ENCODE data around the gene RERE. TPM values are rescaled to one million over a fixed set of nuclear protein-coding genes. Genes with fewer than 3 reads are reported as not detected.
"Not testable (repeated sequence)": the region's sequence is repeated elsewhere in the genome, so short reads cannot be mapped to it uniquely, and the experiment has no call there.

RERE gene
- total RNA-seq, 4 donors from 2014 or later, result 51.2 to 1,226 (median 253) TPM

DNA sequence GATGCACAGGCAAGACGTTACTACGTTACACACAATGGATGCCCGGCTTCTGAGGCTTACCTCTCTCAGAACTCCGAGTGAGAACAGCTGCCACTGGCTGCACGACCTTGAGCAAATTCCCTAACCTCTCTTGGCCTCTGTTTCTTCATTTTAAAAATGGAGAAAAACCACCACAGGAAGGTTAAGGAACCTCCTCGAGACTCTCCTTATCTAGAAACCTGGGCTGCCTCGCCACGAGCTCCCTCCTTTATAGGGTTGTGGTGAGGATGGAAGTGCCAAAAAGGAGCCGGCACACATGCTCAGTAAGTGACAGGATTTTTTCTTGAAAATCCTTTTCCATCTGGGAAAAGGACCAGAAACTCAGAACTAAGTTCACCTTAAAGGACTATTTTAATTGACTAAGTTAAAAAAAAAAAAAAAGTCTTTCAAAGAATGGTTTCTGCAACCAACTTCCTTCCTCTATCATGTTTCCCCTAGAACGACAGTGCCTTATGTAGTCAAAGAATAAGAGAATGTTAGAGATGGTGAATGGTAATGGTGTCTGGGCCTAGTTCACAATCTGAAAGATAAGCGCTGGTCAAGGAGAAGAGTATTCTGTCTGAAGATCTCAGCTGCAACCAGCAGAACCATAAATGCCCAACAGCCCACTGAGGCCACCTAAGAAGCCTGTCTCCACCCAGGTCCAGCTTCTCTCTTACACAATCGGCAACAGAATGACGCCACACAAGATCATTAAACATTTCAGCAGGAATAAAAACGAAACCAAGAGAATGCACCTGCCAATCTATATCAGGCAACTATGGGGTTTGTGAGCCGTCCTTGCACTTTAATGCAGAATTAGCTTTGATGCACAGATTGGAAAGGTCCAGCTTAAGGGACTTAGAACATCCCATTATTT, 434.6 kb downstream of the RERE start:
- TF ChIP-seq, protein P1, sequence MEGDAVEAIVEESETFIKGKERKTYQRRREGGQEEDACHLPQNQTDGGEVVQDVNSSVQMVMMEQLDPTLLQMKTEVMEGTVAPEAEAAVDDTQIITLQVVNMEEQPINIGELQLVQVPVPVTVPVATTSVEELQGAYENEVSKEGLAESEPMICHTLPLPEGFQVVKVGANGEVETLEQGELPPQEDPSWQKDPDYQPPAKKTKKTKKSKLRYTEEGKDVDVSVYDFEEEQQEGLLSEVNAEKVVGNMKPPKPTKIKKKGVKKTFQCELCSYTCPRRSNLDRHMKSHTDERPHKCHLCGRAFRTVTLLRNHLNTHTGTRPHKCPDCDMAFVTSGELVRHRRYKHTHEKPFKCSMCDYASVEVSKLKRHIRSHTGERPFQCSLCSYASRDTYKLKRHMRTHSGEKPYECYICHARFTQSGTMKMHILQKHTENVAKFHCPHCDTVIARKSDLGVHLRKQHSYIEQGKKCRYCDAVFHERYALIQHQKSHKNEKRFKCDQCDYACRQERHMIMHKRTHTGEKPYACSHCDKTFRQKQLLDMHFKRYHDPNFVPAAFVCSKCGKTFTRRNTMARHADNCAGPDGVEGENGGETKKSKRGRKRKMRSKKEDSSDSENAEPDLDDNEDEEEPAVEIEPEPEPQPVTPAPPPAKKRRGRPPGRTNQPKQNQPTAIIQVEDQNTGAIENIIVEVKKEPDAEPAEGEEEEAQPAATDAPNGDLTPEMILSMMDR (IDR thresholded peaks at IDR 0.05), result no peak
- TF ChIP-seq POLR2A (IDR thresholded peaks at IDR 0.05), result no peak
- Histone ChIP-seq H3K4me1 (peaks cover 40 to 65% of the 10 kb centered on the region in 2 donors), H3K4me3 (no peak overlapping the region), H3K27ac (peak overlapping the region; percentile 67 to 78), H3K27me3 (no peaks in the 10 kb centered on the region), H3K9me3 (no peaks in the 10 kb centered on the region), H3K36me3 (no peaks in the 10 kb centered on the region)
- intact Hi-C loops (cut with DNase I; ENCODE audit: low total_unique reads), result no loop called here
- DNase-seq, result peak in 1 of 2 donors; percentile 17

DNA sequence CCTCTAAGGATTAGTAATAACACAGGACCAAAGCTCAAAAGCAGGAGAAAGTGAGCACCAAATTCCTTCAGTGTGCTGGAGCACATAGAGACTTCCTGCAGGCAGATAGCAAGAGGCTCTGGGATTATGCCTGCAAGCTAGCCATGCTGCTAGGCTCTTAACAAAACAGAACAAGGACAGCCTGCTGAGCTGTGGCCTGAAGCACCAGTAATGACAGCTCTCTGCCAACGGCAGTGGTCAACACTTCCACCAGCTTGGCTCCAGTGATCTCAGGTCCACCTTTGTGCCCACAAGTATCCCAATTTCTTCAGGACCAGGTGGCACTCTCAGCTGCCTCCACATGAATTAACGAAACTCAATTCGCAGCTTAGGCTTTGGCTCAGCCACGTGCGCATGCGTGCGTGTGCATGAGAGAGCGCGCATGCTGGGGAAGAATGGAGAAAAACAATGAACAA, 435.4 kb downstream of the RERE start:
- peak overlapping the region; percentile 67 to 78 for H3K27ac ChIP-seq
- intact Hi-C loops (cut with DNase I; ENCODE audit: low total_unique reads), result no loop called here
- H3K4me3 ChIP-seq, result no peak overlapping the region

DNA sequence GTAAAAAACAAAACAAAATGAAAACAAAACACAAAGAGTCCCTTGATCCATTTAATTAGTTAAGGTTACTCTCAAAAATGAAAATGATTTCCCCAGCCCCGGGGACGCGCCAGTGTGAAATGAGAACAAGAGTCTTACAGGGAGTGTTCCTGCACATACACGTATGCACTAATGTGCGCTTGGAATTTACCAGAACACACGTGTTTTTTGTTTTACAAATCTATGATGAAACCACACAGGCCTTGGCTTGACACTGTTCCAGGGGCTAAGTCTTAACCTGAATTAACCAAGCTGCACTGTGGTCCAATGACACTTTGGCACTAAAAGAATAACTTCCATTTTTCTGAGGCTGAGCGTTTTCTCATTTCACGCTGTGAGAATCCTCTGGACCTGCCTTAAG, 435.8 kb downstream of the RERE start:
- peak overlapping the region; percentile 67 to 78 for H3K27ac ChIP-seq
- peak; percentile 51 to 56 for DNase-seq
- intact Hi-C loops (cut with DNase I; ENCODE audit: low total_unique reads), result no loop called here

More for the DNA sequence above, 435.4 kb downstream of the RERE start:
- no peaks in the 10 kb centered on the region for H3K36me3 ChIP-seq
- H3K9me3 ChIP-seq, result no peaks in the 10 kb centered on the region
- peak in 1 of 2 donors; percentile 12 for DNase-seq
- no peaks in the 10 kb centered on the region for H3K27me3 ChIP-seq
- peaks cover 38 to 65% of the 10 kb centered on the region in 2 donors for H3K4me1 ChIP-seq
- TF ChIP-seq, protein P1 (IDR thresholded peaks at IDR 0.05), result no peak
- TF ChIP-seq POLR2A (IDR thresholded peaks at IDR 0.05), result no peak

DNA sequence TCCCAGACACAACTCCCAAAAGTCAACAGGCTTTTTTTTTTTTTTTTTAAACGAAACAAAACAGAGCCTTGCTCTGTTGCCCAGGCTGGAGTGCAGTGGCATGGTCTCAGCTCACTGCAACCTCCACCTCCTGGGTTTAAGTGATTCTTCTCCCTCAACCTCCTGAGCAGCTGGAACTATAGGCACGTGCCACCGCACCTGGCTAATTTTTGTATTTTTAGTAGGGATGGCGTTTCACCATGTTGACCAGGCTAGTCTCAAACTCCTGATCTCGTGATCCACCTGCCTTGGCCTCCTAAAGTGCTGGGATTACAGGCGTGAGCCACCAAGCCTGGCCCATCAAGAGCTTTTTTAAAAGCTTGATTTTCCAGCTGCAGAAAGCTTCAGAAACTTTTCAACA, 437.1 kb downstream of the RERE start:
- Histone ChIP-seq H3K4me1 (peaks cover 35 to 65% of the 10 kb centered on the region in 2 donors), H3K27ac (peak overlapping the region; percentile 67 to 78)
- peak in 1 of 2 donors; percentile 3 for DNase-seq
- intact Hi-C loops (cut with DNase I; ENCODE audit: low total_unique reads); H3K4me3 ChIP-seq; H3K9me3 ChIP-seq; H3K27me3 ChIP-seq; H3K36me3 ChIP-seq: not testable (repeated sequence)

More for the DNA sequence above, 435.8 kb downstream of the RERE start:
- H3K36me3 ChIP-seq, result no peaks in the 10 kb centered on the region
- H3K4me1 ChIP-seq, result peaks cover 35 to 65% of the 10 kb centered on the region in 2 donors
- no peaks in the 10 kb centered on the region for H3K9me3 ChIP-seq
- no peak overlapping the region for H3K4me3 ChIP-seq
- TF ChIP-seq POLR2A (IDR thresholded peaks at IDR 0.05), result no peak
- TF ChIP-seq, protein P1 (IDR thresholded peaks at IDR 0.05), result no peak
- no peaks in the 10 kb centered on the region for H3K27me3 ChIP-seq

DNA sequence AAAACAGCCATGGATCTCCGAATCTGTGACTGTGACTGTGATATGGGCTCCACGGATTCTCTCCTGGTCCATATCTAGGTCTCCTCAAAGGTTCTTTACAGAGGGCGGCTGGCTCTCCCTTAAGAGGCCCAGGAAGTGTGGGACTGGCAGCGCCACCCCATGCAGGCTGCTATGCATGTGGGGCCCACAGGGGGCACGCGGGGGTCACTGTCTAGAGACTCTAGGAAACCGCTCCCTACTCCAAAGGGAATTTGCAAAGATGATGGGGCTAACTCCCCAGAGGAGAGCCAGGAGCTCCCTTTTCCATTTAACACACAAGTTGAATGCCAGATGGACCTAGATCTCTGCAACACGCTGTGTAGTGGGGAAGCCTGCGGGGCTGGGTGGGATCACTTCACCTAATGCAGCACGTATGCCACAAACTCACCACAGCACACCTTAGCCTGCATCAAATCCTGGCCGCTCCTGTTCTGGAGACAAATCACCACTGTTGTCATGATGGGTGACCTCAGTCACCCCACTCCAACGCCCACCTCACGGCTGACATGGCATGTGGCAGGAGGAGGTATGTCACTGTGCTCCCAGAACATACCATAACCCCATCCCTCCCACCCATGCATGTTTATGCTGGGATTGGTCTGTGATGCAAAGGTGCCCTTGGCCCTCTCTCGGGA, 437.8 kb downstream of the RERE start:
- peak in 1 of 2 donors; percentile 14 for DNase-seq
- Histone ChIP-seq H3K4me1 (peaks cover 39 to 63% of the 10 kb centered on the region in 2 donors), H3K4me3 (no peak overlapping the region), H3K9me3 (no peaks in the 10 kb centered on the region), H3K36me3 (no peaks in the 10 kb centered on the region), H3K27me3 (no peaks in the 10 kb centered on the region), H3K27ac (peak overlapping the region; percentile 67 to 78)
- no peak for TF ChIP-seq POLR2A (IDR thresholded peaks at IDR 0.05)
- TF ChIP-seq, protein P1 (IDR thresholded peaks at IDR 0.05), result no peak
- intact Hi-C loops (cut with DNase I; ENCODE audit: low total_unique reads), result loop anchor here (10.0 kb wide), 1 partner anchor 45 kb away; no protein-coding TSS in a partner anchor

All from uterus (tissue), 4 donors.